Measurements from ENCODE around the gene EVC.

EVC gene

GRCh38 chr4:5782829-5783476 is 72.0 kb downstream of the EVC start:
- DNase-seq (ENCODE audit: extremely low spot score, insufficient read length, low read depth) = no peak
- no peak for FAIRE-seq

GRCh38 chr4:5783486-5783885 is 72.5 kb downstream of the EVC start:
- no peak for FAIRE-seq
- DNase-seq (ENCODE audit: extremely low spot score, insufficient read length, low read depth) = no peak

- no peak for DNase-seq (ENCODE audit: extremely low spot score, insufficient read length, low read depth)
- FAIRE-seq = no peak
Observed at GRCh38 chr4:5784021-5784420, 73.0 kb downstream of the EVC start.

GRCh38 chr4:5784960-5785611 is 74.1 kb downstream of the EVC start:
- FAIRE-seq (no peak), DNase-seq (ENCODE audit: extremely low spot score, insufficient read length, low read depth) (no peak)

GRCh38 chr4:5785806-5786680 is 75.0 kb downstream of the EVC start:
- DNase-seq (ENCODE audit: extremely low spot score, insufficient read length, low read depth) (no peak), FAIRE-seq (no peak)

- no peak for FAIRE-seq
Observed at GRCh38 chr4:5787311-5787710, 76.3 kb downstream of the EVC start.

GRCh38 chr4:5788144-5788543 is 77.1 kb downstream of the EVC start:
- DNase-seq (ENCODE audit: extremely low spot score, insufficient read length, low read depth) = no peak
- no peak for FAIRE-seq

More at GRCh38 chr4:5787311-5787710, 76.3 kb downstream of the EVC start:
- no peak for DNase-seq (ENCODE audit: extremely low spot score, insufficient read length, low read depth)

- DNase-seq (ENCODE audit: extremely low spot score, insufficient read length, low read depth) (no peak), FAIRE-seq (no peak)
Observed at GRCh38 chr4:5789141-5789540, 78.1 kb downstream of the EVC start.

- DNase-seq (ENCODE audit: extremely low spot score, insufficient read length, low read depth) = no peak
- FAIRE-seq = no peak
Observed at GRCh38 chr4:5790546-5790857, 79.5 kb downstream of the EVC start.

- DNase-seq (ENCODE audit: extremely low spot score, insufficient read length, low read depth) (no peak), FAIRE-seq (no peak)
Observed at GRCh38 chr4:5791654-5792053, 80.7 kb downstream of the EVC start.

GRCh38 chr4:5793514-5793913 is 82.5 kb downstream of the EVC start:
- FAIRE-seq (no peak), DNase-seq (ENCODE audit: extremely low spot score, insufficient read length, low read depth) (no peak)

- no peak for FAIRE-seq
- DNase-seq (ENCODE audit: extremely low spot score, insufficient read length, low read depth) = no peak
Observed at GRCh38 chr4:5795580-5795979, 84.6 kb downstream of the EVC start.

GRCh38 chr4:5796976-5797375 is 86.0 kb downstream of the EVC start:
- FAIRE-seq = no peak

GRCh38 chr4:5797866-5798265 is 86.9 kb downstream of the EVC start:
- DNase-seq (ENCODE audit: extremely low spot score, insufficient read length, low read depth) (no peak), FAIRE-seq (no peak)

More at GRCh38 chr4:5796976-5797375, 86.0 kb downstream of the EVC start:
- no peak for DNase-seq (ENCODE audit: extremely low spot score, insufficient read length, low read depth)

- FAIRE-seq = no peak
- no peak for DNase-seq (ENCODE audit: extremely low spot score, insufficient read length, low read depth)
Observed at GRCh38 chr4:5798462-5798861, 87.5 kb downstream of the EVC start.

- FAIRE-seq = no peak
- DNase-seq (ENCODE audit: extremely low spot score, insufficient read length, low read depth) = no peak
Observed at GRCh38 chr4:5798946-5799345, 87.9 kb downstream of the EVC start.

- FAIRE-seq (no peak), DNase-seq (ENCODE audit: extremely low spot score, insufficient read length, low read depth) (no peak)
Observed at GRCh38 chr4:5799406-5799805, 88.4 kb downstream of the EVC start.

- no peak for FAIRE-seq
- DNase-seq (ENCODE audit: extremely low spot score, insufficient read length, low read depth) = no peak
Observed at GRCh38 chr4:5800496-5800895, 89.5 kb downstream of the EVC start.

- DNase-seq (ENCODE audit: extremely low spot score, insufficient read length, low read depth) (no peak), FAIRE-seq (no peak)
Observed at GRCh38 chr4:5801696-5802095, 90.7 kb downstream of the EVC start.

GRCh38 chr4:5802565-5802964 is 91.6 kb downstream of the EVC start:
- DNase-seq (ENCODE audit: extremely low spot score, insufficient read length, low read depth) = no peak
- no peak for FAIRE-seq

GRCh38 chr4:5804656-5805055 is 93.7 kb downstream of the EVC start:
- DNase-seq (ENCODE audit: extremely low spot score, insufficient read length, low read depth) (no peak), FAIRE-seq (no peak)
